Gastroesophageal sphincter (tissue), 3 donors: ENCODE results near the gene PARN.
"Not testable (repeated sequence)": the region's sequence is repeated elsewhere in the genome, so short reads cannot be mapped to it uniquely, and the experiment has no call there.

Experiments
- CTCF ChIP-seq, 4 experiments: fragments of 200-600 bp in 2 of 4; fragments of 450-650 bp in 2 of 4; sonication (generic) in 1 of 4; IDR thresholded peaks; one replicate each; pipeline ENCODE4 v1.5.1; 2017 to 2019; ENCODE audit warnings: antibody characterized with exemption in 4 of 4, mild to moderate bottlenecking in 2 of 4, moderate library complexity in 2 of 4
- EP300 ChIP-seq: sonication (generic); formaldehyde crosslinking; IDR thresholded peaks from one replicate; pipeline ENCODE4 v1.6.1; 2017; ENCODE audit warnings: antibody characterized with exemption, mild to moderate bottlenecking
- POLR2A ChIP-seq, 2 donors: fragments of 450-650 bp; IDR thresholded peaks; one replicate each; pipeline ENCODE4 v1.6.1; 2017; ENCODE audit warnings: antibody characterized with exemption in 2 of 2, mild to moderate bottlenecking in 2 of 2, moderate library complexity in 1 of 2
- POLR2AphosphoS5 ChIP-seq: sonication (generic); formaldehyde crosslinking; IDR thresholded peaks from one replicate; pipeline ENCODE4 v1.6.1; 2017; ENCODE audit warnings: antibody characterized with exemption

- TF ChIP-seq POLR2AphosphoS5; CTCF (IDR thresholded peaks at IDR 0.05); POLR2A (IDR thresholded peaks at IDR 0.05); EP300: not testable (repeated sequence)
Observed at GRCh38 chr16:14403001-14403389, 227.1 kb downstream of the PARN start.
